ENCODE measurements around the gene WWOX. TPM values are rescaled to one million over a fixed set of nuclear protein-coding genes. Genes with fewer than 3 reads are reported as not detected.

Gene WWOX
- total RNA-seq, 3 donors from 2014 or later = 11.7 to 18.0 (median 13.8) TPM

- no peaks in the 10 kb centered on the region for H3K9me3 ChIP-seq
- DNase-seq = no peak
- H3K4me3 ChIP-seq = no peak overlapping the region
- H3K4me1 ChIP-seq (ENCODE audit: low read depth) = no peaks in the 10 kb centered on the region
- no peaks in the 10 kb centered on the region for H3K36me3 ChIP-seq (ENCODE audit: low read depth)
- TF ChIP-seq, protein P1, sequence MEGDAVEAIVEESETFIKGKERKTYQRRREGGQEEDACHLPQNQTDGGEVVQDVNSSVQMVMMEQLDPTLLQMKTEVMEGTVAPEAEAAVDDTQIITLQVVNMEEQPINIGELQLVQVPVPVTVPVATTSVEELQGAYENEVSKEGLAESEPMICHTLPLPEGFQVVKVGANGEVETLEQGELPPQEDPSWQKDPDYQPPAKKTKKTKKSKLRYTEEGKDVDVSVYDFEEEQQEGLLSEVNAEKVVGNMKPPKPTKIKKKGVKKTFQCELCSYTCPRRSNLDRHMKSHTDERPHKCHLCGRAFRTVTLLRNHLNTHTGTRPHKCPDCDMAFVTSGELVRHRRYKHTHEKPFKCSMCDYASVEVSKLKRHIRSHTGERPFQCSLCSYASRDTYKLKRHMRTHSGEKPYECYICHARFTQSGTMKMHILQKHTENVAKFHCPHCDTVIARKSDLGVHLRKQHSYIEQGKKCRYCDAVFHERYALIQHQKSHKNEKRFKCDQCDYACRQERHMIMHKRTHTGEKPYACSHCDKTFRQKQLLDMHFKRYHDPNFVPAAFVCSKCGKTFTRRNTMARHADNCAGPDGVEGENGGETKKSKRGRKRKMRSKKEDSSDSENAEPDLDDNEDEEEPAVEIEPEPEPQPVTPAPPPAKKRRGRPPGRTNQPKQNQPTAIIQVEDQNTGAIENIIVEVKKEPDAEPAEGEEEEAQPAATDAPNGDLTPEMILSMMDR (IDR thresholded peaks at IDR 0.05) = no peak
- intact Hi-C loops (cut with DNase I, micrococcal nuclease) = no loop called here
- no peak for ATAC-seq
These were observed 138.4 kb downstream of the WWOX start for GRCh38 chr16:78237841-78238240.

- Histone ChIP-seq H3K4me3 (no peak overlapping the region), H3K36me3 (ENCODE audit: low read depth) (no peaks in the 10 kb centered on the region), H3K9me3 (no peaks in the 10 kb centered on the region), H3K4me1 (ENCODE audit: low read depth) (no peaks in the 10 kb centered on the region)
- DNase-seq = no peak
- intact Hi-C loops (cut with DNase I, micrococcal nuclease) = no loop called here
- TF ChIP-seq, protein P1 (IDR thresholded peaks at IDR 0.05) = no peak
- ATAC-seq = peak; percentile 47
These were observed 141.2 kb downstream of the WWOX start for GRCh38 chr16:78240459-78241222.

DNA sequence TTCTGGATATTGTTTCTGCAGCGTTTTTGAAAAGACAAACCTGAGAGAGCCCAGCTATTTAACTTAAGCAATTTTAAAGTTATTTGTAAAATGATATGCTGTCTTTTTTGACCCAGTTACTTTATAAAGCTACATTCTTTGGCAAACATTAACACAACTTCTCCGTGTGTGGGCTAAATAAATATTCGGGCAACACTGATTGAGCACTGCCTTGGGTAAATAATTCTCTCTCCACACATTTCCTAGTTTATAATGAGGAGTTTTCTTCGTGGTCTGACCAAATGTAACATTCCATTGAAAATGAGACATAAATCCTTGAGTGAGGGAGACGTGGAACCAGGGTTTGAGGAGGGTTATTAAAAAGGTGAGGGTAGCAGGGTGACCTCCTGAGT lies 142.8 kb downstream of the WWOX start:
- no peak overlapping the region for H3K4me3 ChIP-seq

GRCh38 chr16:78244131-78244895 lies 144.9 kb downstream of the WWOX start:
- Histone ChIP-seq H3K9me3 (no peaks in the 10 kb centered on the region), H3K4me3 (no peak overlapping the region), H3K36me3 (ENCODE audit: low read depth) (no peaks in the 10 kb centered on the region), H3K4me1 (ENCODE audit: low read depth) (no peaks in the 10 kb centered on the region)
- intact Hi-C loops (cut with DNase I, micrococcal nuclease) = no loop called here
- DNase-seq (no peak), ATAC-seq (no peak)
- TF ChIP-seq, protein P1 (IDR thresholded peaks at IDR 0.05) = no peak

More for the DNA sequence above, 142.8 kb downstream of the WWOX start:
- ATAC-seq (no peak), DNase-seq (no peak)
- no peaks in the 10 kb centered on the region for H3K9me3 ChIP-seq
- intact Hi-C loops (cut with DNase I, micrococcal nuclease) = no loop called here
- H3K36me3 ChIP-seq (ENCODE audit: low read depth) = no peaks in the 10 kb centered on the region
- TF ChIP-seq, protein P1 (IDR thresholded peaks at IDR 0.05) = no peak
- no peaks in the 10 kb centered on the region for H3K4me1 ChIP-seq (ENCODE audit: low read depth)

GRCh38 chr16:78246559-78246958 lies 147.1 kb downstream of the WWOX start:
- intact Hi-C loops (cut with DNase I, micrococcal nuclease) = no loop called here
- Histone ChIP-seq H3K4me1 (ENCODE audit: low read depth) (no peaks in the 10 kb centered on the region), H3K4me3 (no peak overlapping the region), H3K36me3 (ENCODE audit: low read depth) (no peaks in the 10 kb centered on the region), H3K9me3 (no peaks in the 10 kb centered on the region)
- ATAC-seq (no peak), DNase-seq (no peak)
- TF ChIP-seq, protein P1 (IDR thresholded peaks at IDR 0.05) = no peak
